Activated T-helper 1 cell treated with anti-CD3 and anti-CD28 coated beads, Interleukin-12 subunit alpha, Interleukin-12 subunit beta, Interleukin-2, Interleukin-4 antibody, amounts not matched to agents 30 ng/mL and 10 ng/mL and 1 ng/mL, durations not matched to agents 14 hours and 24 hours and 36 hours (primary cell): ENCODE data around the gene AZGP1. TPM values are rescaled to one million over a fixed set of nuclear protein-coding genes. Genes with fewer than 3 reads are reported as not detected.
"Not testable (repeated sequence)": the region's sequence is repeated elsewhere in the genome, so short reads cannot be mapped to it uniquely, and the experiment has no call there.

ENCODE experiments used
- DNase-seq: peaks from one replicate; pipeline ENCODE4 v3.0.0; 2021; ENCODE audit warnings: low spot score
- H3K27ac Mint-ChIP-seq: one replicate; pipeline ENCODE4 v1.8.0; 2021; ENCODE audit warnings: mild to moderate bottlenecking, mixed read lengths
- H3K27me3 Mint-ChIP-seq: one replicate; pipeline ENCODE4 v1.8.0; 2022; ENCODE audit warnings: mild to moderate bottlenecking, moderate library complexity, mixed read lengths; ENCODE audit not compliant: insufficient read depth
- H3K36me3 Mint-ChIP-seq: one replicate; pipeline ENCODE4 v1.8.0; 2021; ENCODE audit warnings: low read depth, mixed read lengths
- H3K4me1 Mint-ChIP-seq: one replicate; pipeline ENCODE4 v1.8.0; 2021; ENCODE audit warnings: low read depth, mixed read lengths
- H3K4me3 Mint-ChIP-seq: one replicate; pipeline ENCODE4 v1.8.0; 2021; ENCODE audit warnings: mild to moderate bottlenecking, moderate library complexity, mixed read lengths
- H3K9me3 Mint-ChIP-seq: one replicate; pipeline ENCODE4 v1.8.0; 2021; ENCODE audit warnings: mixed read lengths
- intact Hi-C: fragments of 100-400 bp; cut with micrococcal nuclease; formaldehyde crosslinking; loops from one replicate; pipeline ENCODE4 v1.15.1; 2024
- total RNA-seq: library from RNA; stranded (reverse); gene quantifications from 2 replicates; pipeline ENCODE4 v1.2.3, GENCODE V29; 2022

The AZGP1 gene
- total RNA-seq, 1 donor from 2014 or later, result not detected

DNA sequence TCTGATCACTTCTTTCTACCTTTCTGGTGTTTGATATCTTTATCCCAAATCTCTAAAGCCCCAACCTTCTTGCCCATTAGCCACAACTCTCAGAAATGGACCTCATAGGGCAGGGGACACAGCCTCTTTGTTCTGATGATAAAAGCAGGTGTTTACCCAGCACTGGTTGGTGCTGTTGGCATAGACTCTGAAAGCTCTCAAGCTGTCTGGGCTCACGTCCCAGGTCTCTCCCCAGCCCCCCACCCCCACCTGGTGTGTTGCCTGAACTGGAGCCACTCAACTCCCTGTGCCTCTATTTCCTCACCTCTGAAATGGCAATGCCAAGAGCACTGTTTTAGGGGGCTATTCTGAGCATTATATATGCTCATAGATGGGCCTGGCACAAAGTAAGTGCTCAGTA is 6.0 kb downstream of the AZGP1 start:
- H3K27me3 Mint-ChIP-seq, result peaks cover 11% of the 10 kb centered on the region
- DNase-seq, intact Hi-C loops, H3K9me3 Mint-ChIP-seq, H3K27ac Mint-ChIP-seq, H3K4me3 Mint-ChIP-seq, H3K4me1 Mint-ChIP-seq, H3K36me3 Mint-ChIP-seq: not testable (repeated sequence)

DNA sequence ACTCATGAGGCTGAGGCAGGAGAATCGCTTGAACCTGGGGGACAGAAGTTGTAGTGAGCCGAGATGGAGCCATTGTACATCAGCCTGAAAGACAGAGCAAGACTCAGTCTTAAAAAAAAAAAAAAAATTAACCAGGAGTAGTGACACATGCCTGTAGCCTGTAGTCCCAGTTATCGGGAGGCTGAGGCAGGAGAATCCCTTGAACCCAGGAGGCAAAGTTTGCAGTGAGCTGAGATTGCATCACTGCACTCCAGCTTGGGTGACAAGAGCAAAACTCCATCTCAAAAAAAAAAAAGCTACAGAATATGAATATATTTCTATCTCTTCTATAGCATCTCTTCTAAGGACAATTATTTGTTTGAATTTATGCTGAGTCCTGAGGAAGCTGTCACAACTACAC is 6.5 kb downstream of the AZGP1 start:
- H3K27me3 Mint-ChIP-seq, result peaks cover 11% of the 10 kb centered on the region
- no peak overlapping the region for H3K4me3 Mint-ChIP-seq
- no peak for DNase-seq
- H3K9me3 Mint-ChIP-seq, result no peaks in the 10 kb centered on the region
- no peaks in the 10 kb centered on the region for H3K4me1 Mint-ChIP-seq
- intact Hi-C loops, result no loop called here
- no peak overlapping the region for H3K27ac Mint-ChIP-seq
- no peaks in the 10 kb centered on the region for H3K36me3 Mint-ChIP-seq

DNA sequence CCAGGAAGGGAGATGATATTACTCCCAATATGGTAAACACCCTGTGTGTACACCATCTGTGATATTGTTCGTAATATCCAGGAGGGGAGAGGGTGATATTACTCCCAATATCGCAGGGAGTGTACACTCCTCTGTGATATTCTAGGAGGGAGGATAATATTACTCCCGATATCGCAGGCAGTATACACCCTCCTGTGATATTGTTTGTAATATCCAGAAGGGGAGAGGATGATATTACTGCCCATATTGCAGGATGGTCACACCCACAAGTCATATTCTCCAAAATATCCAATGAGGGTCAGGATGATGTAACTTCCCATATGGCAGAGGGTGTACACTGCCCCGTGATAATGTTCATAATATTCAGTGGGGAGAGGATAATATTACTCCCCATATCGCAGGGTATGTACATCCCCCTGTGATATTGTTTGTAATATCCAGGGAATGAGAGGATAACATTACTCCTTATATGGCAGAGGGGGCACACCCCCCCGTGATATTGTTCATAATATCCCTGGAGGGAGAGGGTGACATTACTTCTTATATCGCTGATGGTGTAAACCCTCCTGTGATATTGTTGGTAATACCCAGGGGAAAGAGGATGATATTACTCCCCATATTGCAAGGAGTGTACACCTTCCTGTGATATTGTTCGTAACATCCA is 17.1 kb downstream of the AZGP1 start:
- no peak overlapping the region for H3K27ac Mint-ChIP-seq
- intact Hi-C loops, result no loop called here
- H3K27me3 Mint-ChIP-seq, result peaks cover 16% of the 10 kb centered on the region
- no peaks in the 10 kb centered on the region for H3K4me1 Mint-ChIP-seq
- H3K36me3 Mint-ChIP-seq, result no peaks in the 10 kb centered on the region
- H3K4me3 Mint-ChIP-seq, result no peak overlapping the region
- H3K9me3 Mint-ChIP-seq, result no peaks in the 10 kb centered on the region
- no peak for DNase-seq

DNA sequence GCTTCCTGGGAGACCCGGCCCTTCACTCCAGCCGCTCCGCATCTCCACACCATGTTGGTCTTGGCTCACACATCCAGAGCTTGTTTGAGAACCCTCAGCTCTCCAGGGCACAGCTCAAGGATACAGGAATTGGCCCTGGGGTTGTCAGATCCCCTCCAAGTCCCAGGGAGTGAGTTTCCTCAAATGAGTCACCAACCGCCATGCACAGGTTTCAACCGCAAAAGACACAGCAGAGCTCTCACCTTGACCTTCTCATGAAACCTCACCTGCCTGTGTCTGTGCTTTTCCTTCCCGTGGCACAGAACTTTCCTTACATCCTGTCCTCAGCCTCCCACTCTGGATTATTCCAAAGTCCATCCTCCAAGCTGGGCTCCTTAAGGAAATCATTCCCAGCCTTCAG is 20.6 kb downstream of the AZGP1 start:
- Mint-ChIP-seq H3K27ac (no peak overlapping the region), H3K4me3 (no peak overlapping the region), H3K27me3 (peaks cover 16% of the 10 kb centered on the region), H3K9me3 (no peaks in the 10 kb centered on the region), H3K36me3 (no peaks in the 10 kb centered on the region), H3K4me1 (no peaks in the 10 kb centered on the region)
- intact Hi-C loops, result no loop called here
- DNase-seq, result no peak

DNA sequence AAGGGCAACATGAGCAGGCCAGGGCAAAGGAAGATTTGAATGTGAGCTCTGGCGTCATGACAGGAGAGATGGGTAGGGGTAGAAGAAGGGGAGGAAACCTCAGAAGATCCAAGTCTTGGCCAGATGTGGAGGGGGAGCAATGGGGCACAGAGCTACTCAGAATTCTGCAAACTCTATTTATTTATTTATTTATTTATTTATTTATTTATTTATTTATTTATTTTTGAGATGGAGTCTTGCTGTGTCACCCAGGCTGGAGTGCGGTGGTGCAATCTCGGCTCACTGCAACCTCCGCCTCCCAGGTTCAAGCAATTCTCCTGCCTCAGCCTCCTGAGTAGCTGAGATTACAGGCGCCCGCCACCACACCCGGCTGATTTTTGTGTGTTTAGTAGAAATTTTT is 21.2 kb downstream of the AZGP1 start:
- H3K4me1 Mint-ChIP-seq, intact Hi-C loops, DNase-seq, H3K9me3 Mint-ChIP-seq, H3K27ac Mint-ChIP-seq, H3K36me3 Mint-ChIP-seq, H3K4me3 Mint-ChIP-seq: not testable (repeated sequence)
- H3K27me3 Mint-ChIP-seq, result peaks cover 16% of the 10 kb centered on the region

DNA sequence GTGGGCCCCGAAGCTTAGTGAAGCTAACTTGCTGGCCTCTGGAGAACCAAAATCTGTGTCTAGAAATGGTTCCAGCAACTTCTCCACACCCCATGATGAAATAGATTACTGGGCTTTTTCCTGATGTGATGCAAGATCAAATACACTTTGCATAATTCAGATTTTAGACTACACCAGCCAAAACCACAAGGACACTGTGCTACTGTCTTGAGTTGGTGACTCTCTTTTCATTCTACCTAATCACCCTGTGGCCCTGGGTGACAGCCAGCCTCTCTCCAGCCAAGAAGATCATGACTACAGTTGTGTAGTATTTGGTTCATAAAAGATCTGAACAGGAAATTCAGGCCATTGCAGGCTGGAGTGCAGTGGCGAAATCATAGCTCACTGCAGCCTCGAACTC is 22.2 kb downstream of the AZGP1 start:
- Mint-ChIP-seq H3K9me3 (peaks cover 6% of the 10 kb centered on the region), H3K27ac (no peak overlapping the region), H3K4me1 (no peaks in the 10 kb centered on the region), H3K4me3 (no peak overlapping the region), H3K36me3 (peaks cover 2% of the 10 kb centered on the region), H3K27me3 (peaks cover 11% of the 10 kb centered on the region)
- DNase-seq, result no peak
- intact Hi-C loops, result no loop called here

DNA sequence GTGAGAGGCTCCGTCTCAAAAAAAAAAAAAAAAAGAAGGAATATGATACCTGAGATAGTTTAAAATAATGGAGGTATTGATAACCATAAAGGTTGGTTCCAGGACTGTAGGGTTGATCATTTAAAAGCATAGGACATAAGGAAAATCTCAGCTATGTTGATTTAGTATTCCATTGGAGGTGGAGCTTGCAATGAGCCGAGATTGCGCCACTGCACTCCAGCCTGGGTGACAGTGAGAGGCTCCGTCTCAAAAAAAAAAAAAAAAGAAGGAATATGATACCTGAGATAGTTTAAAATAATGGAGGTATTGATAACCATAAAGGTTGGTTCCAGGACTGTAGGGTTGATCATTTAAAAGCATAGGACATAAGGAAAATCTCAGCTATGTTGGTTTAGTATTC is 23.2 kb downstream of the AZGP1 start:
- H3K27me3 Mint-ChIP-seq, result peaks cover 12% of the 10 kb centered on the region
- H3K36me3 Mint-ChIP-seq, H3K27ac Mint-ChIP-seq, intact Hi-C loops, H3K9me3 Mint-ChIP-seq, H3K4me1 Mint-ChIP-seq, H3K4me3 Mint-ChIP-seq, DNase-seq: not testable (repeated sequence)

DNA sequence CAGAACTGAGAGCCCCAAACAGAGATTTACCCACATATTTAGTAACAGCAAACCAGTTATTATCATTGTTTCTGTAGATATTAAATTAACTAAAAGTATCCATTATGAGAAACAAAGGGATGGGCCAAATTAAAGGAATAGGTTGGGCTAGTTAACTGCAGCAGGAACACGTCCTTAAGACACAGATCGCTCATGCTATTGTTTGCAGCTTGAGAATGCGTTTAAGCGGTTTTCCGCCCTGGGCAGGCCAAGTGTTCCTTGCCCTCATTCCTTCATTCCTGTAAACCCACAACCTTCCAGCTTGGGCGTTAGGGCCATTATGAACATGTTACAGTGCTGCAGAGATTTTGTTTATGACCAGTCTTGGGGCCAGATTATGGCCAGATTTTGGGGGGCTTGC is 25.0 kb downstream of the AZGP1 start:
- H3K9me3 Mint-ChIP-seq, intact Hi-C loops, H3K4me1 Mint-ChIP-seq, H3K4me3 Mint-ChIP-seq, H3K27ac Mint-ChIP-seq, DNase-seq, H3K36me3 Mint-ChIP-seq, H3K27me3 Mint-ChIP-seq: not testable (repeated sequence)

DNA sequence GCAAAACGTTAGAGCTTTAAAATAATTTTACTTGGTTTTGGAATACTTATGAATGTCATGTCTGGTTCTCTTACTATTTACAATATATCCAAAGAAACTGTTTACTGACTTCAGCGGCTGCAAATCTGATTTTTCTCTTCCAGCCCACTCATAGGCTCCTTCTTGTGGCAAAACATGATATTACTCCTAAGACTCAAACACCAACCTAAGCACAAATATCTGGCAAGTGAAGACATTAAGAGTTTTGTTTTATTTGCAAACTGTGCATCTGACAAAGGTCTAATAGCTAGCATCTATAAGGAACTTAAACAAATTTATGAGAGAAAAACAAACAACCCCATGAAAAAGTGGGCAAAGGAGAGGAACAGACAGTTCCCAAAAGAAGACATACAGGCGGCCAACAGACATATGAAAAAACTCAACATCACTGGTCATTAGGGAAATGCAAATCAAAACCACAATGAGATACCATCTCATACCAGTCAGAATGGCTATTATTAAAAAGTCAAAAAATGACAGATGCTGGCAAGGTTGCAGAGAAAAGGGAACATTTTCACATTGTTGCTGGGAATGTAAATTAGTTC is 26.1 kb downstream of the AZGP1 start:
- Mint-ChIP-seq H3K4me1 (no peaks in the 10 kb centered on the region), H3K27me3 (peaks cover 5% of the 10 kb centered on the region), H3K36me3 (peaks cover 2% of the 10 kb centered on the region), H3K9me3 (peaks cover 6% of the 10 kb centered on the region), H3K4me3 (no peak overlapping the region), H3K27ac (no peak overlapping the region)
- intact Hi-C loops, result loop anchor here (1.0 kb wide), 1 partner anchor 36 kb away; no protein-coding TSS in a partner anchor
- no peak for DNase-seq

DNA sequence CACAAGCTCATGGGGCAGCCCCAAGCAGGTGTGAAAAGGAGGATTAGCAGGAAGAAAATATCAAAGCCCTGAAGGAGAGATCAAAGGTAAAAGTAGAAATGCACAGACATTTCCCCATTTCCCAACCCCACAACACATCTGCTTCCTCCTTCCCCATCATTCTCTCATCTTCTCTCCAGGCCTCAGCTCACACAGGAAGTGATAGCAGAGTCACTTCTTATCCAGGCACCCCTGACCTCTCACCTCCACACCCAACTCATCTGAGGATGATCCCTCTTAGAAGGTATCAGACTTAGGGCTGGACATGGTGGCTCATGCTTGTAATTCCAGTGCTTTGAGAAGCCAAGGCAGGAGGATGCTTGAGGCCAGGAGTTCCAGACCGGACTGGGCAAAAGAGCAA is 28.2 kb downstream of the AZGP1 start:
- intact Hi-C loops, result no loop called here
- Mint-ChIP-seq H3K27me3 (peaks cover 7% of the 10 kb centered on the region), H3K27ac (no peak overlapping the region), H3K9me3 (peaks cover 6% of the 10 kb centered on the region), H3K4me3 (no peak overlapping the region), H3K36me3 (peaks cover 2% of the 10 kb centered on the region), H3K4me1 (peaks cover 4% of the 10 kb centered on the region)
- DNase-seq, result no peak

DNA sequence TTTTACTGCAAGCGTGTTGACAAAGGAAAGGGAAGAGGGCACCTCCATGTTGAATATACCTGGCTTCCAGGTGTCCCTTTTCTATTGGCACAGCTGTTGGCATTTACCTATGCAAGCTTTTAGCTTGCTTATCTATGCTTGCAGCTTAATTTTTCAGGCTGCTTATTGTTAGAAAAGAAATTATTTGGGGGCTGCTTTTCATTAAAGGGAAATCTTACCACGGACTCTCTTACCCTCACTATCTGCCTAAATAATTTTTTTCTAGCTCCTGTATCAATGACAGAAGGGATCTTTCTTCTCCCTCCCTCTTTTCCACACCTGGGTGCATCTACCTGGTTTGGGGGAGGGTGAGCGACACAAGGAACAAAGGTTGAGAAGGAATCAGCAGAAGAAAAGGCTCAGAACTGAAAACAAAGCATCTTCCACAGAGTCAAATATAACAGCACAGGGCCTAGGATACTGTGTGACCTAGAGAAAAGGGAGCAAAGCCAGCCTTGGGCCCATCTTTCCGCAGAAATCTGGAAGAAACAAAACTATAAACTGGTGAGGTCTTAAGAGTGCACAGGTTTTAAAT is 31.2 kb downstream of the AZGP1 start:
- H3K4me1 Mint-ChIP-seq, result peaks cover 4% of the 10 kb centered on the region
- H3K9me3 Mint-ChIP-seq, result peaks cover under 1% of the 10 kb centered on the region
- intact Hi-C loops, result no loop called here
- H3K4me3 Mint-ChIP-seq, result no peak overlapping the region
- no peak overlapping the region for H3K27ac Mint-ChIP-seq
- H3K27me3 Mint-ChIP-seq, result peaks cover 12% of the 10 kb centered on the region
- no peaks in the 10 kb centered on the region for H3K36me3 Mint-ChIP-seq
- no peak for DNase-seq

DNA sequence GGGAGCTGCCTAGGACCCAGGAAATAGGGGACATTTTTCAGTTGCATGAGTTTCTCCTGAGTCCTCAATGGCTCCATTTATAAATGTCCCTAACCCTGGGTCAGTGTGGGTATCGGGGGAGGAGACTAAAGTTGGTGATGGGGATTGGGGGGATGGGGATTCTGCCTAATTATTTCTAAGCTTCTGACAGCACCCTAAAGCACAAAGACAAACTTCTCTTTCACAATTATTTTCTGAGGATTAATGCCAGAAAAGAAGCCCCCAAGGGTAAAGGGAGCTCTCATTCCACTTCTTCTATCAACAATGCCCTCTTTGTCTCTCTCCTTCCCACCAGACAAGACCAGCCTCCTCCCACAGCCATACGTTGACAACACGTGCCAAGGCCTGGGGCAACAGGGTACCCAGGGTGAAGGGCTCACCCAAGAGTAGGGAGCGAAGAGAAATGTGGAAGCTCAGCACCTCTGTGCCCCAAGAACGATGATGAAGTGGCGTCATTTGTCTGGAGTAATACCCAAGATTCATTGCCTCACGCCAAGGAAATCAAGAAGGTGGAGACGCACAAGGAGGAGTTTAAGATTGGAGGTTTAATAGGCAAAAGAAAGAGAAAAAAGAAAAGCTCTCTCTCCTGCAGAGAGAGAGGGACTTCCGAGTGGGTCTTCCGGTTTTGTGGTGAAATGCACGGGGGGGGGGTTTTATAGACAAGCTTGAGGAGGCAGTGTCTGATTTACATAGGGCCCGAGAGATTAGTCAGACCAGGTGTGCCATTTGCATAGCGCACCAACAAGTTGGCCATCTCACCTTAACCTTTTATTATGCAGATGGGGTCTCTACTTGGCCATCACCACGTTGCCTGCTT is 32.0 kb downstream of the AZGP1 start:
- Mint-ChIP-seq H3K9me3 (peaks cover 5% of the 10 kb centered on the region), H3K4me1 (peaks cover 4% of the 10 kb centered on the region), H3K27ac (peak overlapping the region; percentile 49), H3K36me3 (no peaks in the 10 kb centered on the region), H3K27me3 (peaks cover 17% of the 10 kb centered on the region), H3K4me3 (peak overlapping the region; percentile 8)
- intact Hi-C loops, result no loop called here
- no peak for DNase-seq

DNA sequence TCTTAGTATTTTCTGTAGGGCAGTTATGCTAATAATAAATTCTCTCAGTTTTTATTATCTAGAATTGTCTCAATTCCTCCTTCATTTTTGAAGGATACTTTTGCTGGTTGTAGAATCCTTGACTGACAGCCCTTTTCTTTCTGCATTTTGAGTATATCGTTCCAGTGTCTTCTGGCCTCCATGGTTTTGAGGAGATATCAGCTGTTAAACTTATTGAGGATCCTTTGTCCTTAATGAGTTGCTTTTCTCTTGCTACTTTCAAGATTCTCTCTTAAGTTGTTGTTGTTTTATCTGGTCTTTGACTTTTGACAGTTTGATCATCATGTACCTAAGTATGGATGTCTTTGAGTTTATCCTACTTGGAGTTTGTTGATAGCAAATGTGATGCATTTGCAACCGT is 37.5 kb downstream of the AZGP1 start:
- H3K36me3 Mint-ChIP-seq, result no peaks in the 10 kb centered on the region
- H3K4me3 Mint-ChIP-seq, result no peak overlapping the region
- peaks cover 9% of the 10 kb centered on the region for H3K4me1 Mint-ChIP-seq
- H3K27ac Mint-ChIP-seq, result no peak overlapping the region
- H3K27me3 Mint-ChIP-seq, result peaks cover 22% of the 10 kb centered on the region
- H3K9me3 Mint-ChIP-seq, result peaks cover 15% of the 10 kb centered on the region
- DNase-seq, result no peak
- intact Hi-C loops, result no loop called here
